HK-2 (cell line): Measurements from ENCODE around the gene API5.
"Not testable (repeated sequence)": the region's sequence is repeated elsewhere in the genome, so short reads cannot be mapped to it uniquely, and the experiment has no call there.

Experiments used
- DNase-seq: peaks from one replicate; pipeline ENCODE4 v3.0.0-alpha.2; 2018; ENCODE audit not compliant: unreplicated experiment

The API5 gene

GRCh38 chr11:43311791-43312607 lies at the start of gene API5:
TSS of gene API5 (plus strand) at chr11:43311996. CDS start at chr11:43312128, 132 bp downstream.
- DNase-seq = peak; percentile 89

- DNase-seq = no peak
Observed at GRCh38 chr11:43267856-43268580, 43.8 kb upstream of the API5 start.

GRCh38 chr11:43268786-43269185 lies 43.0 kb upstream of the API5 start:
- DNase-seq = no peak

GRCh38 chr11:43269254-43269918 lies 42.4 kb upstream of the API5 start:
- DNase-seq = no peak

- DNase-seq = no peak
Observed at GRCh38 chr11:43270468-43270867, 41.3 kb upstream of the API5 start.

GRCh38 chr11:43278193-43278956 lies 33.4 kb upstream of the API5 start:
- no peak for DNase-seq

GRCh38 chr11:43282607-43283440 lies 29.0 kb upstream of the API5 start:
- peak; percentile 22 for DNase-seq

- no peak for DNase-seq
Observed at GRCh38 chr11:43285826-43286225, 26.0 kb upstream of the API5 start.

- DNase-seq = no peak
Observed at GRCh38 chr11:43289368-43289767, 22.4 kb upstream of the API5 start.

- no peak for DNase-seq
Observed at GRCh38 chr11:43298397-43298796, 13.4 kb upstream of the API5 start.

- DNase-seq = no peak
Observed at GRCh38 chr11:43315966-43316365, 4.2 kb downstream of the API5 start.

- DNase-seq = peak; percentile 63
Observed at GRCh38 chr11:43316451-43316850, 4.7 kb downstream of the API5 start.

- peak; percentile 12 for DNase-seq
Observed at GRCh38 chr11:43327987-43328386, 16.2 kb downstream of the API5 start.

GRCh38 chr11:43328482-43328881 lies 16.7 kb downstream of the API5 start:
- DNase-seq = no peak

- DNase-seq = no peak
Observed at GRCh38 chr11:43341159-43341558, 29.4 kb downstream of the API5 start.

- not testable (repeated sequence) for DNase-seq
Observed at GRCh38 chr11:43351426-43351825, 39.6 kb downstream of the API5 start.

GRCh38 chr11:43354311-43354710 lies 42.5 kb downstream of the API5 start:
- DNase-seq = no peak

GRCh38 chr11:43356336-43356735 lies 44.5 kb downstream of the API5 start:
- DNase-seq = no peak

- no peak for DNase-seq
Observed at GRCh38 chr11:43358279-43358800, 46.5 kb downstream of the API5 start.

GRCh38 chr11:43358801-43359421 lies 47.1 kb downstream of the API5 start, which contains the start of gene TTC17:
TSS of gene TTC17 (plus strand) at chr11:43358920. CDS start at chr11:43358955, 35 bp downstream.
- peak; percentile 87 for DNase-seq
